Activated CD8-positive, alpha-beta memory T cell treated with anti-CD3 and anti-CD28 coated beads, Interleukin-2, amount 50 U/mL, for 24 hours (primary cell): ENCODE measurements around the gene LYRM9.
"Not testable (repeated sequence)": the region's sequence is repeated elsewhere in the genome, so short reads cannot be mapped to it uniquely, and the experiment has no call there.

Experiments used
- DNase-seq: peaks from one replicate; pipeline ENCODE4 v3.0.0-alpha.2; 2020; ENCODE audit errors: extremely low read depth

The LYRM9 gene

DNA sequence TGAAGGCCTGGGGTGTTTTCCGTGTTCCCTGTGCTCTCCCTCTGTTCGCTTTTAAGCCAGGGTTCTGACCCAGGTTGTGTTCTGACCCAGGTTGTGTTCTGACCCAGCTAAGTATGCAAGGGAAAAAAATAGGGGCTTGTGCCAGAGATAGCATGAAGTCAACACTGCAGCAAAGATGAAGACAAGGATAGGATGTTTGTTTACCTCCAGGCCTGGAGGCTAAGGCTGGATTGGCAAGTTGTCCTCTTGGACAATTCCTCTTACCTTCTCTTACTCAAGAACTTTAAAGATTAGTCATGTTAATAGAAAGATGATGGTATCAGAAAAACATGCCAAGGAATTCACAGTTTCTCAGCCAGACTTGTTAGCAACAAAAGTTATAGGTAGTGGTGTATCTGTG lies 19.4 kb downstream of the LYRM9 start:
- no peak for DNase-seq

DNA sequence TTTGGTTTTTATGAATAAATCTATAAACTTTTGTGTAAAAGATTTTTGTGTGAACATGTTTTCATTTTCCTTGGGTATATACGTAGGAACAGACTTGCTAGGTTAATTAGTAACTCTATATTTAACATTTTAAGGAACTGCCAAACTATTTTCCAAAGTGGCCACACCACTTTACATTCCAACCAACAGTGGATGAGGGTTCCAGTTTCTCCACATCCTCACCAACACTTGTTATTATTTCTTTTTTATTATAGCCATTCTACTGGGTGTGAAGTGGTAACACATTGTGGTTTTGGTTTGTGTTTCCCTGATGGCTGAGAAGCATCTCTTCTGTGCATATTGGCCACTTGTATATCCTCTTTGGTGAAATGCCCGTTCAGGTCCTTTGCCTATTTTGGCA lies 20.0 kb downstream of the LYRM9 start:
- DNase-seq = no peak

DNA sequence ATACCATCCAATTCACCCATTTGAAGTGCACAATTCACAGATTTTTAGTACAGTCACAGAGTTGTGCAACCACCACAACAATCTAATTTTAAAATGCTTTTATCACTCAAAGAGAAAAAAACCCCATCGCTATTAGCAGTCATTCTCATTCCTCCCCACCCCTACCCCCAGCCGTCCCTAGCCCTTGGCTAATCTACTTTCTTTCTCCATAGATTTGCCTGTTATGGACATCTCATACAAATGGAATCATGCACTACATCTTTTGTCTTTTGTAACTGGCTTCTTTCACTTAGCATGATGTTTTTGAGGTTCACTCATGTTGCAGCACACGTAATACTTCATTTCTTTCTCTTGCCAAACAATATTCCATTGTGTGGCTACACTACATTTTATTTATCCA lies 20.4 kb downstream of the LYRM9 start:
- DNase-seq = no peak

DNA sequence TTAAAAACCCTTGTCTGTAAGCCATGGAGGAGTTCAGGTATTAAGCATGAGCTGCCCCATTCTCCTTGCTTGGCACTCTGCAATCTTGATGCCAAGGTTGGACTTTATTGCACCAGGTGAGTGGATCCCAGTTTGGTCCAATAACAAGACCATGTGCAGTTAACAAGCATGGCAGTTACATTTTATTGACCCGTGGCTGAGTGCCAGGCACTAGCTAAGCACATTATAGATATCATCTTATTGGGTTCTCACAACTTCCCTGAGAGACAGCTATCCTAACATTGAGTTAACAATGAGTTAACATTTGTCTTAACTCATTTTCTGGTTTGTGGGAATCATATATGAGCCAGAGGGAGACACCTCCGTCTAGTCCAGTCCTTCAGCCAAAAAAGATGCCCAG lies 21.8 kb downstream of the LYRM9 start:
- no peak for DNase-seq

DNA sequence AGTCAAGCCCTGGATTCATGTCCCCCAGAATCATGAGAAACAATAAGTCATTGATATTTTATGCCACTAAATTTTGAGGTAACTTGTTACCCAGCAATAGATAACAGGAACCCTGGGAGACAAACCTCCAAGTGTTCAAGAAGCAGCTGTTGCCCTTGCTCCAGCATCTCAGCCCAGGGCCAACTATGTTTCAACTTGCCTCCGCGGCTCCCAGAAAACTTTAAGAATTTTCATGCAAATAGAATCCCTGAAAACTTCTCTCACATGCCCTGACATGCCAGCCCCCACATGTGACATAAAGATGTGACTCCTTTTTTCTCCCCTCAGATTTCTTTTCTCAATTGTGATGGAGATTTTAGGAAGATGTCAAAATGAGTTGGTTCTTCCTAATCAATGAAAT lies 22.8 kb downstream of the LYRM9 start:
- DNase-seq = no peak

DNA sequence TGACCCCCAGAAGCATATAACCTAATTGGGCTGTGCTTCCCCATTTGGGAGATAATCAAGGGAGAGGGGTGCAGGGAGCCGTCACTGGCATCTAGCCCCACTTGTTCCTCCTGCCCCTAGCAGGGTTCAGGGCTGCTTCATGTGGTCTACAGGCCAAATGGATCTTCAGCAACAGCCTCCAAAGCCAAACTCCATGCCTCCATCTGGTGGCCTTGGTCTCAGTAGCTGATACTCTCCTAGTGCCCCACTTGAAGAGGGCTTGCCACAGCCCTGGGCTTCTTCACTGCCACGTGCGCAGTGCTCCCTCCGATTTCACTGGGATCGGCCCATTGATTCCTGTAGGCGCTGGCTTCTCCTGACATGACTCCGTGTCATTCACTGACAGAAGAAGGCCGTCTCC lies 24.6 kb downstream of the LYRM9 start:
- no peak for DNase-seq

DNA sequence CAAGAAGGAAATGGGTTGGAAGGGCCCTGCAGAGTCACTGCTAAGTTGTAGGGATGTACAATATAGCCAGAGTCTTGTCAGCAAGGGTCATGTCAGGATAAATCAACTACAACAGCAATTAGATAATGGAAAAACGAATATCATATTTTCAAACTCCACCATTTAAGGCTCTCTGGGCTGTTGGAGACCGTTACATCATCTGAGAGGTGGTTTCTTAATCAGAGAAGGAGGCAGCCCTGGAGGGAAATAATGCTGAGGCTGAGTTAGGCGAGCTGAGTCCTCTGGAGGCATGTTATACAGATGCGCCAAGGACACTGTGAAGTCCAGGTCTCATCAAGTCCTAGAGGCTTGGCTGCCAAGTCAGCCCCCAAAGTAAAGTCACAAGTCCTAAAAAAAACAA lies 30.3 kb downstream of the LYRM9 start:
- no peak for DNase-seq

DNA sequence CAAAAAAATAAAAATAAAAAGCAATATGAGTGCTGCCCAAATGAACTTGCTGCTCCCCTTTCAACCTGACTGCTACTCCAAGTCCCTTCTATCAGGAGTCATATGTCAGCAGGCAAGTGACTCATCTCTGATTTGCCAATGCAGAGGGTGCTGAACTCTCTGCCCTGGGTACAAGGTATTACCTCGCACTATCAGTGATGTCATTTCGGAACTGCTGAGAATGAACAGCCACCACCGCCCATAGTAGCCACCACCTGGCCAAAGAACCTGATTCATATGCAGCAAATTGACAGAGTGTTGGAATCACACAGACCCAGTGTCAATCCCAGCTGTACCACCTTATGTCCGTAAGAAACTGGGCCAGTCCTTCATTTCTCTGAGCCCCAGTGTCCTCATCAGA lies 31.2 kb downstream of the LYRM9 start:
- no peak for DNase-seq

DNA sequence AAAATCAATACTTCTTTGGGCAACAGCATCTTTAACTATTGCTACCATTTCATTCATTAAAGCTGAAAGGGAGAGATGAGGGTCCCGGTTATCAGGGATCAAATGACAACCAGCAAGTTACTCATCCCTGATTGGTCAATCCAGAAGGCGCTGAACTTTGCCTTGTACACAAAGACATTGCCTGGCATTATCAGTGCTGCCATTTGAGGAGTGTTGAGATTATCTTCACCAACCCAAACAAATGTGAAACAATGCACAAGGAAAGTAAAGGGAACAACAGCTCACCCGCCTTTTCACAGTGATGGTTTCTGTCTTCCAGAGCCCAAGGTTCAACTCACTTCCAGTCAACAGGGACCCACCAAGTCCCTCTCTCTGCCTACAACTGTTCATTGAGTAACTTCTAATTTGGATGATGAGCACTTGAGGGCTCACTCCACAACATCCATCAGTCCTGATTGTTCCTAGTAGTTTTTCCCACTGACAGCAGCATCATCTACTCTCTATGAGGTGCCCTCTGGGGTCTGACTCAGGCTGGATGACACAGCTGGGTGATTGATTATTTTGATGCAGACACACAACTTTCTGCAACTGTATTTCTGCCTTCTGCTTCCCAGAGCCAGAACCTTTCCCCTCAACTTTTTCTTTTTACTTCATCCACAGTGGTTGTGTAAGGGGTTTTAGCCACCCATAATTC lies 32.0 kb downstream of the LYRM9 start:
- no peak for DNase-seq

DNA sequence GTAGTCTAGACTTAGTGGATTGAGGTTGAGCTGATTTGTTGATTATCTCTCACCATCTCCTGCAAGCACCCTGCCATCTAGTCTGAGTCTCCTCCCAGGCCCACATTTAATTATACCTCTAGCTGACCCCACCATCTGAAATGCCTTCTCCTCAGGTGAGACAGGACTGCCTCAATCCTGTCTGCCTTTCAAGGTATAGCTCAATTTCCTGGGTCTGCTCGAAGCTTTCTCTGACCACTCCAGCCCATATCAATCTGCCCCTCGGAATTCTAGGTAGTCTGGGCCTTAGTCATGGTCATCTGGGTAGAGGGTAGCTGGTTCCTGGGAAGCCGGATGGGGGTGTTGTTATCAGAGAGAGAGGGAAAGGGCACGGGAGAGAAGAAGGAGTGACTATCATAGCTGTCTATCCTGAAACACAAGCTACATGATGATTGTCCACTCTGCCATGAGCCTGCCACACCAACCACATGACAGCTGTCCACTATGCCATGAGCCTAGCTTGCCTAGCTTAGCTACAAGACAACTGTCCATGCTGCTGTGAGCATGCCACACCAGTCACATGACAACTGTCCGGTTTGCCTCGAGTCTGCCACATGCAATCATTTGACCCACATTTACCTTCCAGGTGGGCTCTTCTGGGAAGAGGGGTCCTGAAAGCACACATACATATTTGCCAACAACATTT lies 34.4 kb downstream of the LYRM9 start:
- no peak for DNase-seq

DNA sequence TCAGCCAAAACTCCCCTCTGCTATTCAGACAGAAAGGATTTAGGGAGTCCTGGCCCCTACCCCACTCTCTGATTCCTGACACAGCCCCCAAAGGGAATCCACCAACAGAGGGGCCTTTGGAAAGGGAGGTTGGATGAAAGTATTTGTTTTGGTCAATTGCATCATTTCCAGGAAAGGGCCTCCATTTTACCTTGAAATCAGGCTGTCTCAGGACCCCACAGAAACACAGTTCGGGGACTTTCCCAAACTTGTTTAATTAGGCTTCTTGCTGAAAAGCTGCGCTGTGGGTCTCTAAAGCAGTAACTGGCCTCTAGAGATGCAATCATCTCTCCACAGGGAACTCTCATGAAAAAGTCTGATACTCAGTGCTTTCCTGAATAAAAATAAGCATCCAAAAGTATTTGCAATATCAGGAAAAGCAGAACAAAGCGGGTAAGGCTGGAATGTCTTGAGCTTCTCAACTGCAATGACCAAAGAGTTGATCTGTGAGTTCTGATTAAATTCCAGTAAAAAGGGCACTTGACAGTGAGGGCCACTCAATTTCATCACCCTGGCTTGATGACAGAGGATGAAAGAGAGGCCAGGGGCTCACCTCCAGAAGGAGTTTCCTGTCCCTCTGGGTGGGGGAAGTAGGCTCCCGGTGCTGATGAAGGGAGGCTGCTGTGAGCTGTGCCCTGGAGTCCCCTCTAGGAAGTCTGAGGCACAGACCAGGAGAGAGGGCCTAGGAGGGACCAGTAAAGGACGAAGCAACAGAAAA lies 36.3 kb downstream of the LYRM9 start:
- DNase-seq = no peak

DNA sequence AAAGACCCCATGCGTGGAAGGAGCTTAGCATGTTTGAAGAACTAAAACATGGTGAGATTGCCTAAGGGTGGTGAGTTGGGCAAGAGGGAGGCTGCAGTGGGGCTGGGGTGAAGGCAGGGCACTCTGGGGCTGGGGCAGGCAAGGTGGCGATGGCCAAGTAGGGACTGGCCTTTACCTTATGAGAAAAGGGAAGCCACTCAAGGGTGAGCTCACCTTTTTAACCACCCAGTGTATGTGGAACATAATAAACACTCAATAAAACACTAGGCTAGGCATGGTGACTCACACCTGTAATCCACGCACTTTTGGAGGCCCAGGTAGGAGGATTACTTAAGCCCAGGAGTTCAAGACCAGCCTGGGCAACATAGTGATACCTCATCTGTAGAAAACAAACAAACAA lies 37.7 kb downstream of the LYRM9 start:
- DNase-seq = no peak

DNA sequence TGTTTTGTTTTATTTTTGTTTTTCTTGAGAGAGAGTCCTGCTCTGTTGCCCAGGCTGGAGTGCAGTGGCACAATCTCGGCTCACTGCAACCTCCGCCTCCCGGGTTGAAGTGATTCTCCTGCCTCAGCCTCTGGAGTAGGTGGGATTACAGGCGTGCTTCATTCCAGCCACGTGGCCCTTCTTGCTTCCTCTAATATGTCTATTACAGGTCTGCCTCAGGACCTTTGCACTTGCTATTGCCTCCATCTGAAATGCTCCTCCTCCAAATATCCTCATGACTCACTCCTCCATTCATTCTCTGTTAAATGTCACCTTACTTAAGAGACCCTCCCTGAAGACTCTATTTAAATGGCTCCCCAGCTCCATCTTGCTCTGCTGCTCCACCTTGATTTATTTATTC lies 39.0 kb downstream of the LYRM9 start:
- DNase-seq = no peak

DNA sequence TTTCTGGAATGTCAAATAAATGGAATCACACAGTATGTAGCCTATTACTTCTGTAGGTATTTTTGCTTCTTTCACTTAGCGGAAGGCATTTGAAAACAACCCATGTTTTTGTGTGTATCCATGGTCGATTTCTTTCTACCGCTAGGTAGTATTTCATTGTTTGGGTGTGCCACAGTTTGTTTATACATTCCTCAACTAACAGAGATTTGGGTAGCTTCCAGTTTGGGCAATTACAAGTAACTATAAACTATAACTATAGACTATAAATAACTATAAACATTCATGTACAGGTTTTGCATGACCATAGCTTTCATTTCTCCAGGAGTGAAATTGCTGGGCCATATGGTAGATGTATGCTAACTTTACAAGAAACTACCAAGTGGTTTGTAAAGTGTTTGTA lies 40.1 kb downstream of the LYRM9 start:
- DNase-seq = no peak

DNA sequence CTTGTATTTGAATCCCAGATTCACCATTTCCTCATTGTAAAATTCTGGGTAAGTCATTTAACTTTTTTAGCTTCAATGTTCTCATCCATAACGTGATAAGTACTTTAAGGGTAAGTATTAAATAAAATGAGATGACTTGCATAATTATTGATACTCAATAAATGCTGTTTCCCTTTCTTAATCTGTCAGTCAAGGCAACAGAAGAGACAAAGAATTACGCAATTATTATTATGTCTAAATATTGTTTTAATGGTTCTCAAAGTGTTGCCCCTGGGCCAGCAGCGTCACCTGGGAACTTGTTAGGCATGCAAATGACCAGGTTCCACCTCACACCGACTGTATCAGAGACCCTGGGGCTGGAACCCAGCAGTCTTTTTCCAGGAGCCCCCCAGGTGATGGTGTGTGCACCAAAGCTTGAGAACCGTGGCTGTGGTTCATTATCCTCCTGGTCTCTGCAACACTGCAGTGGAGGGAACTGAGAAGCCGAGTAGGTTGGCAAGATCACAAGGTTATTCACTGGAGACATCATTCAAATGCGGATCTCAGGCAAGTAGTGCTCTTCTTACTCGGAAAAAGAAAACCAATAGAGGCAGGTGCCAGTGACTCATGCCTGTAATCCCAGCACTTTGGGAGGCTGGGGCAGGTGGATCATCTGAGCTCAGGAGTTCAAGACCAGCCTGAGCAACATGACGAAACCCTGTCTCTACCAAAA lies 43.5 kb downstream of the LYRM9 start:
- no peak for DNase-seq

DNA sequence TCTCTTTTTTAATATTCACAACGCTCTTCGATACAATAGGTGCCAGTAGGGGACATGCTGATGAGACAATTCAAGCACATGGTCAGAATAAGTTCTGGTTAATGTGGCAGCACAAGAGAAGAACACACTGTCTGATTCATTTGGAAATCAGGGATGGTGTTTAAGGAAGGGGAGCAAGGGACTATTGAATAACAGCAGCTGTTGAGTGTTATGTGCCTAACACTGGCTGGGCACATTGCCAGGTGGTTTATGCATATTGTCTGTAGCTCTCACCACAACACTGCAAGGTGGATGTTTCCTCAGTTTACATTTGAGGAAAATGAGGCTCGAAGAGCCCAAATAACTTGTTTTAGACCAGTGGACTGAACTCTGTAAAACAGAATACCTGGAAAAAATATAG lies 44.2 kb downstream of the LYRM9 start:
- no peak for DNase-seq

DNA sequence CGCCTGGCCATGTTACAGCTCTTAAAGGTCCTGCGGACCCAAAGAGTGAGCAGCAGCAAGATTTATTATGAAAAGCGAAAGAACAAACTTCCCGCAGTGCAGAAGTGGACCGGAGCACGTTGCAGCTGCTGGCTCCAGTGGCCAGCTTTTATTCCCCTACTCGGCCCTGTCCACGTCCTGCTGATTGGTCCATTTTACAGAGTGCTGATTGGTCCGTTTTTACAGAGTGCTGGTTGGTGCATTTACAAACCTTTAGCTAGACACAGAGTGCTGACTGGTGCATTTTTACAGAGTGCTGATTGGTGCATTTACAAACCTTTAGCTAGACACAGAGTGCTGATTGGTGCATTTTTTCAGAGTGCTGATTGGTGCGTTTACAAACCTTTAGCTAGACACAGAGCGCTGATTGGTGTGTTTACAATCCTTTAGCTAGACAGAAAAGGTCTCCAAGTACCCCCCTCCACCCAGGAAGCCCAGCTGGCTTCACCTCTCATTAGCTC lies 46.3 kb downstream of the LYRM9 start:
- not testable (repeated sequence) for DNase-seq

DNA sequence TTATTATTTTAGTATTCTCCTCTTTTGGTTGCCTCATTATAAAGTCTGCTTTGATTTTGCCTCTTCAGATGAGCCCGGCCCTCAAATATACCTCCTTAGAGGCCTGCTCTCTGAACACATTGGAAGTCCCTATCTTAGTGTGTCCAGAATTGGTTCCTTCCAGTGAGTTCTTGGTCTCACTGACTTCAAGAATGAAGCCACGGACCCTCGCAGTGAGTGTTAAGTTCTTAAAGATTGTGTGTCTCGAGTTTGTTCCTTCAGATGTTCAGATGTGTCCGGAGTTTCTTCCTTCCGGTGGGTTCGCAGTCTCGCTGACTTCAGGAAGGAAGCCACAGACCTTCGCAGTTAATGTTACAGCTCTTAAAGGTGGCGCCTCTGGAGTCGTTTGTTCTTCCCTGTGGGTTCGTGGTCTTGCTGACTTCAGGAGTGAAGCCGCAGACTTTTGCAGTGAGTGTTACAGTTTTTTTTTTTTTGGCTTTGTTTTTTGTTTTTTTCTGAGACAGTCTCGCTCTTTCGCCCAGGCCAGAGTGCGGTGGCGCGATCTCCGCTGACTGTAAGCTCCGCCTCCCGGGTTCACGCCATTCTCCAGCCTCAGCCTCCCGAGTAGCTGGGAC lies 47.0 kb downstream of the LYRM9 start:
- DNase-seq = no peak

DNA sequence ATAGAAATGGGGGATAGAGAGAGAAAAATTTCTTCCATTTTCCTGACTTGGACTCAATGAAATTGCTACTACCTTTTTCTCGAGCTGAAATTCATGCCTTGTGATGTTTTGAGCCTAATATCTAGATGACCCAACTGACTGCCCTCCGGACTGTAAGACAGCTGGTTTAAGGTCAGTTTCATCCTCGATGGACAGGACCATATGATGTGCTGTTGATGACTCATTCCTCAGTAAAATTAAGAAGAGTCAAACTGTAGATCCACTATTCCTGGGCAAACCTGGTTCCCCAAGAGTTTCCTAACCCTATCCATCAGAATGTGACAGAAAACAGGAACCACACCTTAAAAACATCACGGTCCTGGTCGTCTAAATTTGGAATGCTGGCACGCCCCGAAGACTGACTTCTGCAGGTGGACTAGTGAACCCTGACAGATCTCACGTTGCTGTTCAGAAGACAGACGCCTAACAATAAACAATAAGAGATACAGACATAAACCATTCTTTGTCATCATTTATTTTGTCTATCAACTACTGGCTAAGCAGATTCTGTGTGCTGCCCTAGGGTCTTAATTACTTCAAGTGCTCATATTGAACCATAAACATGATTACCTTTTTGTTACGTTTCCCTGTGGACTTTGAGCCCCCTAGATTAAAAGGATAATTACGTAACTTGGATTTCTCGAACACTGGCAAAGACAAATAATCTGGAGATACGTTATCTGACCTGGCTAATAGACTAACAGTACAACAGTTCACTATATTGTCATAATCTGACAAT lies 47.7 kb downstream of the LYRM9 start:
- DNase-seq = no peak

DNA sequence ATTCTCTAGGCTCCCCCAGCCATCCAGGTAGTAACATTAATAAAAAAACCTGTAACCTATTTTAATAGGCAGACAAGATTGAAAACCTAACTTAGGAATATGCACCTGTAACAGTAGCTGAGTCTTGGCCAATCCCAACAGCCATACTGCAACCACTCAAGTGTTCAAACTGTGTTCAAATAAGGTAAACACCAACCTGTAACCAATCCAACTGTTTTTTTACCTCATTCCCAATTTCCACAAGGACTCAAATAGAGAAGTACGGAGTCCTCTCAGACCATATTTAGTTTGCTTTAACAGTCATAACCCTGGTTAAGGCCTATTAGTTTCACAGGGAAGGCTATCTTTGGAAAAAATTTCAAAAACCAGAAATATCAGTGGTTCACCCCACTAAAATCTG lies 52.5 kb downstream of the LYRM9 start:
- no peak for DNase-seq

DNA sequence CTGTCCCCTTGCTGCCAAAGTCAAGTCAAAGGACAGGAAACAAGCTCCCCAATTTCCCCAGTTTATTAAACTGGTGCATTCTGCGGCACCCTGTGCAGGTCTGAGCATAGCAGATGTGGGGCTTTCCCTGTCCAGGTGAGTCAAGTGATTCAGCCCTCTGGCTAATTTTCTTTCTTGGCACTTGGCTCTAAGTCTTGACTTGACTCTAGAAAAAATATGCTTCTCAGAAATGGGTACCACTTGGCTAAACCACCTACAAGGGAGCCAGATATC lies 52.8 kb downstream of the LYRM9 start:
- not testable (repeated sequence) for DNase-seq
